Neural crest cell (in vitro differentiated cells): Measurements from ENCODE around the gene RPS13. TPM values are rescaled to one million over a fixed set of nuclear protein-coding genes. Genes with fewer than 3 reads are reported as not detected.
"Not testable (repeated sequence)": the region's sequence is repeated elsewhere in the genome, so short reads cannot be mapped to it uniquely, and the experiment has no call there.

Source experiments
- DNase-seq: peaks from one replicate; pipeline ENCODE4 v3.0.0; 2021; ENCODE audit warnings: low read depth, mixed read lengths, low spot score
- H3K27ac Mint-ChIP-seq: one replicate; pipeline ENCODE4 v1.8.0; 2021; ENCODE audit warnings: mild to moderate bottlenecking, mixed read lengths; ENCODE audit not compliant: unreplicated experiment
- H3K27me3 Mint-ChIP-seq: 2 replicates; pipeline ENCODE4 v1.8.0; 2021; ENCODE audit warnings: low read depth, mild to moderate bottlenecking, mixed read lengths
- H3K36me3 Mint-ChIP-seq: 2 replicates; pipeline ENCODE4 v1.8.0; 2021; ENCODE audit warnings: low read depth, mild to moderate bottlenecking, mixed read lengths
- H3K4me1 Mint-ChIP-seq: 2 replicates; pipeline ENCODE4 v1.8.0; 2021; ENCODE audit warnings: mixed read lengths
- H3K4me3 Mint-ChIP-seq: one replicate; pipeline ENCODE4 v1.8.0; 2021; ENCODE audit warnings: mild to moderate bottlenecking, mixed read lengths
- H3K9me3 Mint-ChIP-seq: 2 replicates; pipeline ENCODE4 v1.8.0; 2021; ENCODE audit warnings: mixed read lengths
- CTCF ChIP-seq: fragments of 200-600 bp; sonication (generic); conservative IDR thresholded peaks from 2 replicates; pipeline ENCODE4 v1.5.0; 2021; ENCODE audit warnings: antibody characterized with exemption, mild to moderate bottlenecking
- long read RNA-seq: library from polyadenylated mRNA; unstranded; transcript quantifications from one replicate; pipeline ENCODE4 v2.0.0, GENCODE V29; 2020
- total RNA-seq: library from RNA; stranded (reverse); gene quantifications from 2 replicates; pipeline ENCODE4 v1.2.1, GENCODE V29; 2021

Gene RPS13
- total RNA-seq, result 1,131 and 1,196 TPM in 2 replicates
- long read RNA-seq, transcript RPS13-204 (6 exons, 561 nt), result minor isoform, 5 of 546 reads
- long read RNA-seq, transcript RPS13-202 (6 exons, 646 nt), result major isoform, 526 of 546 reads
- long read RNA-seq, partial matches to known transcripts, result 0 of 546 reads
- long read RNA-seq, other reads (novel, unspliced or antisense), result 9 of 546 reads

- Mint-ChIP-seq H3K27me3 (no peaks in the 10 kb centered on the region), H3K4me1 (peaks cover 39% of the 10 kb centered on the region), H3K4me3 (peak within 1 kb of the TSS; percentile 94), H3K27ac (peak within 1 kb of the TSS; percentile 99), H3K36me3 (peaks cover 20% of the 10 kb centered on the region), H3K9me3 (no peaks in the 10 kb centered on the region)
- no peak for TF ChIP-seq CTCF
- peak; percentile 85 for DNase-seq
These were observed at the start of gene RPS13 for GRCh38 chr11:17077520-17078401. TSS of gene RPS13 (minus strand) at chr11:17077667. CDS start at chr11:17077641, 26 bp downstream.

GRCh38 chr11:17121981-17122380 lies 44.5 kb upstream of the RPS13 start:
- no peak for TF ChIP-seq CTCF
- H3K9me3 Mint-ChIP-seq, result no peaks in the 10 kb centered on the region
- no peak overlapping the region for H3K4me3 Mint-ChIP-seq
- H3K4me1 Mint-ChIP-seq, result no peaks in the 10 kb centered on the region
- H3K27me3 Mint-ChIP-seq, result no peaks in the 10 kb centered on the region
- no peak for DNase-seq
- H3K36me3 Mint-ChIP-seq, result peaks cover 12% of the 10 kb centered on the region
- no peak overlapping the region for H3K27ac Mint-ChIP-seq

GRCh38 chr11:17117262-17117661 lies 39.8 kb upstream of the RPS13 start:
- no peaks in the 10 kb centered on the region for H3K9me3 Mint-ChIP-seq
- no peak overlapping the region for H3K4me3 Mint-ChIP-seq
- no peaks in the 10 kb centered on the region for H3K27me3 Mint-ChIP-seq
- no peak for DNase-seq
- no peak overlapping the region for H3K27ac Mint-ChIP-seq
- H3K4me1 Mint-ChIP-seq, result no peaks in the 10 kb centered on the region
- H3K36me3 Mint-ChIP-seq, result peaks cover 28% of the 10 kb centered on the region
- no peak for TF ChIP-seq CTCF

GRCh38 chr11:17116117-17116516 lies 38.6 kb upstream of the RPS13 start:
- H3K4me1 Mint-ChIP-seq, result no peaks in the 10 kb centered on the region
- H3K36me3 Mint-ChIP-seq, result peaks cover 26% of the 10 kb centered on the region
- no peaks in the 10 kb centered on the region for H3K9me3 Mint-ChIP-seq

GRCh38 chr11:17107745-17108144 lies 30.3 kb upstream of the RPS13 start:
- not testable (repeated sequence) for H3K27me3 Mint-ChIP-seq, H3K27ac Mint-ChIP-seq, H3K4me1 Mint-ChIP-seq, DNase-seq, H3K4me3 Mint-ChIP-seq, H3K9me3 Mint-ChIP-seq
- TF ChIP-seq CTCF, result peak; percentile 57
- H3K36me3 Mint-ChIP-seq, result peaks cover 18% of the 10 kb centered on the region

More at GRCh38 chr11:17116117-17116516, 38.6 kb upstream of the RPS13 start:
- no peaks in the 10 kb centered on the region for H3K27me3 Mint-ChIP-seq
- DNase-seq, result no peak
- no peak overlapping the region for H3K27ac Mint-ChIP-seq
- no peak for TF ChIP-seq CTCF
- H3K4me3 Mint-ChIP-seq, result no peak overlapping the region

GRCh38 chr11:17105404-17106040 lies 28.1 kb upstream of the RPS13 start:
- Mint-ChIP-seq H3K27ac (peak overlapping the region; percentile 87), H3K36me3 (peaks cover 21% of the 10 kb centered on the region)
- H3K27me3 Mint-ChIP-seq, H3K4me3 Mint-ChIP-seq, H3K9me3 Mint-ChIP-seq, H3K4me1 Mint-ChIP-seq, DNase-seq: not testable (repeated sequence)
